Right ventricle myocardium superior (tissue), 1 donor: Measurements from ENCODE around the gene EXOC4. TPM values are rescaled to one million over a fixed set of nuclear protein-coding genes. Genes with fewer than 3 reads are reported as not detected.
"Not testable (repeated sequence)": the region's sequence is repeated elsewhere in the genome, so short reads cannot be mapped to it uniquely, and the experiment has no call there.

Source experiments
- ATAC-seq: fragments of 200-7000 bp; cut with Tn5 transposase; one replicate; pipeline ENCODE4 v1.9.1; 2020; ENCODE audit warnings: mild to moderate bottlenecking; ENCODE audit not compliant: poor library complexity
- DNase-seq: peaks from one replicate; pipeline ENCODE4 v3.0.0-alpha.2; 2020
- intact Hi-C: fragments of 100-400 bp; cut with DNase I; formaldehyde crosslinking; loops from one replicate; pipeline ENCODE4 v1.11.2; 2022
- total RNA-seq: library from RNA; stranded (reverse); fragmentation: NEBNext Ultra II Directional; extraction: Animal tissue kit (Norgen Biotek cat#: 25700); gene quantifications from one replicate; pipeline ENCODE4 v1.2.1, GENCODE V29; 2021
- donor health status: DM: no; HTN: yes; CAD: no; lungs with severe emphysema.

The EXOC4 gene
- total RNA-seq, 1 donor from 2014 or later, result 32.5 TPM

DNA sequence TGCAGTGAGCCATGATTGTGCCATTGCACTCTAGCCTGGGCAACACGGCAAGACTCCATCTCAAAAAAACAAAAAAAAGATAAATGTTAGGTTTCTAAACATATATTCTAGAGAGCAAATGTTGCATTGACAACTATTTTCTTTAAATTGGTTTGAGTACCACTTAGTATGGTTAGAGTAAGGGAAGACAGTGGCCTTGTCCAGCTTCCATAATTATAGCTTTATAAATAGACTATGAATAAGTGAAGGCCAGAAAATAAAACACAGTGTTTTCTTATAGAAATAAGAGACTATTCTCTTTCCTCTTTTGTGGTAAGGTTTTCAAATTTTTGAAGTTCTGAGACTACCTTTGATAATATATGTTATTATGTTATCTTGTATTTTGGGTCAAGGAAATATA, 50.5 kb downstream of the EXOC4 start:
- intact Hi-C loops, result no loop called here
- ATAC-seq, result no peak
- no peak for DNase-seq

DNA sequence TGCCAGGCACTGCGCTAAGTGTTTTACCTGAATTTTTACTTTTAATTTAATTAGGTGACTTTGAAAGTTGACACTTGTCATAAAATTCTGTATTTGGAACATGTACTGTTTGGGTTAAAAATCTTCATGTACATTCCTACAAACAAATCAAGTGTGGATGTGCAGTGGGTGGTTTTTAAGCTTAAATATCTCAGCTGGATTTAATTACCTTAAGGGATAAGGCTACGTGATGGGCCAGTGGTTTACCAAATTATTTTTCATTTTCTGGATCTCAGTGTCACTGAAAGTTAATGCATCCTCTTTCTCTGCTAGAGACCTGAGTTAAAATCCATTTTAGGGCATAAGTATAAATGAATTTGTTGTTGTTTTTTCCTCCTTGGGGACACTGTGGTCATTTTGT, 51.1 kb downstream of the EXOC4 start:
- ATAC-seq, result no peak
- DNase-seq, result no peak
- intact Hi-C loops, result no loop called here

DNA sequence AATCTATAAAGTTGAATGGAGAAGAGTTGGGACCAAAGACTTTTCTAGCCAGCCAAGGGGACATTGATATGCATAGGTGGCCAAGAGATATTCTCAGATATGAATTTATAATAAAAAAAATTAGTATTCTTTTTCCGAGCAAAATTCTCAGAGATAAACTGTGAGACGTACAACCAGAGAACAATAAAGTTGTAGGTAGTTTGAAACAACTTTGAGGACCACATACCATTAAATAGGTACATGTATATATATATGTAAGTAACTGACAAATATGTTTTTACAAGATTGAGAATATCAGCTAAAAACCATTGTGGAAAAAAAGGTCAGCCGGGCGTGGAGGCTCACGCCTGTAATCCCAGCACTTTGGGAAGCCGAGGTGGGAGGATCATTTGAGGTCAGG, 56.5 kb downstream of the EXOC4 start:
- no peak for DNase-seq
- intact Hi-C loops, result no loop called here
- no peak for ATAC-seq

DNA sequence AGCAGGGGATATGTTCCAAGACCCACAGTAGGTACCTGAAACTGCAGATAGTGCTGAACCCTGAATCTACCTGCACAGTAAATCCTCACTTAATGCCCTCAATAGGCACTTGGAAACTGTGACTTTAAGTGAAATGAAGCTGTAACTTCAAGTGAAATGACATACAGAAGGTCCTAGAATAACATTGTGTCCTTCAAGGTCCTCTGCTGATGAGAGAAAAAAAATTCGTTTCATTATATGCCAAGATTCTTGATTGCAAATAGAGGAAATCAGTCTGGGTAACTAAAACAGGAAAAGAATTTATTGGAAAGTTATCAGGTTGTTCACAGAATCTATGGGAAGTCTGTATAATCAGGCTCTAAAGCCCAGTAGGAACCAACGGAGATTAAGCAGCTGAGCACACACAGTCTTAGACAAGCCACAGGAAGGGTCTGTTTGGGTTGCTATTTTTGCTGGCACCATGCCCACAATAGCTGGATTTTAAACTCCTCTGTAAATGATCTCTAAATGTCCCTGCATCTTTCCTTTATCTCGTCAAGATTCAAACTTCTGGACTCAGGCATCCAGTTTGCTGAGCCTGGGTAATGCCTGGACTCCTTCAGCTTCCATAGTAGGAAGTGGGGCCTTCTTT, 57.5 kb downstream of the EXOC4 start:
- ATAC-seq (peak; percentile 25), DNase-seq (no peak)
- intact Hi-C loops, result no loop called here

DNA sequence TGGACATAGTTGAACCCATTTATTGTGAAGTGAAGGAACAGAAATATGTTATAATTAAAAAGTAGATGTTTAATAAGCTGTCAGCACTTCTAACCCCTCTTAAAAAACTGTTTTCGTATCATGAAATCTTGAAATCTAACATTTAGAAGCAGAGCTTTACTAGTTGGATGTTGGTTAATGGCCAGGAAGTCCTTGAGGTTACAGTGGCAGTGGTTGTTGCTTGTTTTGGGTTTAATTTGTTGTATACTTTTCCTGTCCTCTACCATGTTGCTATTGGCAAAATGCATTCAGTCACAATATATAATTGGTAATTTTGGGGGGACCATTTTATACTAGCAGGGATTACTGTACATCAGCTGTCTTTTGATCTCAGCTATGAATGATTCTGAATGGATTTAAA, 60.7 kb downstream of the EXOC4 start:
- ATAC-seq (no peak), DNase-seq (no peak)
- intact Hi-C loops, result no loop called here

DNA sequence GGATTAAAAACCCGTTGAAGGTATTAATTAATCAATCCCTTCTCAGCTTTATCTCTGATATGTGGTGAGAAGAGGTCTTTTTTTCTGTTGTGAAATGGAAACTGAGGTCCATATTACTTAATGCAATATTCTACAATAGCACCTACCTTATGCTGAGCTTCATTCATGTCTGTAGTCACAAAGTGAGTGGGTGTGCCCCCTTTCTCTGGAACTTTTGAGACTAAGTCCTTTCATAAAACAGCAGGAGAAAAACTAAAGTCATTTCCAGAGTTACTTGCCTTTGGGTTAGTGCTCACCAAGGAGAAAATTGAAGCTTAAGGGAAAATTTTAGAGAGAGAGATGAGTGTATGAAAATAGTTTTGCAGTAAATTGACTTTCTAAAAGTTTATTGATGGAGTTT, 61.2 kb downstream of the EXOC4 start:
- intact Hi-C loops, result no loop called here
- ATAC-seq (no peak), DNase-seq (no peak)

DNA sequence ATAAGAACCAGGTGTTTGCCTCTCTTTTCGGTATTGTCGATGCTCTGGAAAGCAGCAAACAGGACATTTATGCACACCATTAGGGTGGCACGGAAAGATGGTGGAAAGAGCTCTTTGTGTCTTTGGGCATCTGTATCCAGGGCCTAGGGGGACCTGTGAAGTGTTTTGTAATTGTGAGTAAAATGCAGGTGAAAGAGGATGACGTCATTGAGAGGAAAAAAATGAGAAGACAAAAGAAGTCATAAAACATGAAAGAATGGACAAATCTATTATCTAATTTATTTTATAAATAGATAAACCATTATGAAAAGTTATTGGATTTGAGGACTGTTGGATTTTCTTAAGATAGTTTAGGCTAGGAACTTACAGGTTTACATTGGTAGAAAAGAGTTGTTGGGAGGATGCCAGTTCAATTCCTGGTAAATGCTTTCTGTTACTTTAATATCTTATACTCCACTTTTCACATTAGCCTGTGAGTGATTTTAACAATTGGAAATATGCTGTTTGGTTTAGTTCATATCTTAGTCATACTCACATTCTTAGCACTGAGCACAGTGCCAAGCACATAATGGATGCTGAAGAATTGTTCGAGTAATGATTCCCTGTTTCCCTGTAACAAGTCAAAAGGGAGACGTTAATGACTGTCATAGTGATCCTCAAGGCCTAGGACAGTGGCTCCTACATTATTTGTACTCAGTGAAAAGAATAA, 62.6 kb downstream of the EXOC4 start:
- intact Hi-C loops, result no loop called here
- ATAC-seq, result no peak
- DNase-seq, result no peak

DNA sequence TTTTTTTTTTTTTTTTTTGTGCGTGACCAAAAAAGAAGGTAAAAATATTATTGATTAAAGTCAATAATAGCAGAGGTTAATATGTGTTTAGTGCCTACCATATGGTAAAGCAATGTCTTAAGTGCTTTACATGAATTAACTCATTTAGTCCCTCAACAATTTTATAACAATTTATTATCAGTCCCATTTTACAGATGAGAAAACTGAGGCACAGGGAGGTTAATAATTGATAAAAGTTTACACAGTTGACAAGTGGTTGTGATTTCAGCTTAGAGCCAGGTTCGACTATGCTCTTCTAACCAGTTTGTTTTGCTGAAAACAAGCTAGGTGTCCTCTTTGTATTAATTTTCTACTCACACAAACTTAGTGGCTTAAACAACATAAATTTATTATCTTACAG, 67.0 kb downstream of the EXOC4 start:
- DNase-seq (no peak), ATAC-seq (no peak)
- intact Hi-C loops, result no loop called here

DNA sequence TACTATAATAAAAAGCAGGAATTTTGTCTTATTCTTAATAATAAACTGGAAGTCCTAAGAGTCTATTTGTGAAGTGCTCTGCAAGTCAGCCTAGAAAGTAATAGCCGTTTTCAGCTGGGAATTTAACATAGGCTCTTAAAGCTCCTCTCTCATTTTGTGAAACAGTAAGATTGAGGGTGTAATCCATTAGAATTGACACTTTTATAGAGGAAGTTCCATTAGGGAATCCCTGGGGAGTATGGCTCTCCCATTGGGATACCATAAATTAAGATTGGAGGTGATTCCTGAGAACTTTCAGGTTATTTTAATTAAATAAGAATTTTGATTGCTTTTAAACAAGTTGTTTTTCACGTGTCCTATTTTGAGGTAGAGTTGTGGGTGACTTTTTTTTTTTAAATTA, 68.0 kb downstream of the EXOC4 start:
- no peak for ATAC-seq
- intact Hi-C loops, result no loop called here
- no peak for DNase-seq

DNA sequence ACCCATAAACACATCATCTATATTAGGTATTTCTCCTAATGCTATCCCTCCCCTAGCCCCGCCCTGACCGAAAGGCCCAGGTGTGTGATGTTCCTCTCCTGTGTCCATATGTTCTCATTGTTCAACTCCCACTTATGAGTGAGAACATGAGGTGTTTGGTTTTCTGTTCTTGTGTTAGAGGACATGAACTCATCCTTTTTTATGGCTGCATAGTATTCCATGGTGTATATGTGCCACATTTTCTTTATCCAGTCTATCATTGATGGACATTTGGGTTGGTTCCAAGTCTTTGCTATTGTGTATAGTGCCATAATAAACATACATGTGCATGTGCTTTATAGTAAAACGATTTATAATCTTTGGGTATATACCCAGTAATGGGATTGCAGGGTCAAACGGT, 68.5 kb downstream of the EXOC4 start:
- DNase-seq, intact Hi-C loops, ATAC-seq: not testable (repeated sequence)

DNA sequence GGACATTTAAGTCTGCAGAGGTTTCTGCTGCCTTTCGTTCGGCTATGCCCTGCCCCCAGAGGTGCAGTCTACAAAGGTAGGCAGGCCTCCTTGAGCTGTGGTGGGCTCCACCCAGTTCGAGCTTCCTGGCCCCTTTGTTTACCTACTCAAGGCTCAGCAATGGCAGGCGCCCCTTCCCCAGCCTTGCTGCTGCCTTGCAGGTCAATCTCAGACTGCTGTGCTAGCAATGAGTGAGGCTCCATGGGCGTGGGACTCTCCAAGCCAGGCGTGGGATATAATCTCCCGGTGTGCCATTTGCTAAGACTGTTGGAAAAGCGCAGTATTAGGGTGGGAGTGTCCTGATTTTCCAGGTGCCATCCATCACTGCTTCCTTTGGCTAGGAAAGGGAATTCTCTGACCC, 73.9 kb downstream of the EXOC4 start:
- intact Hi-C loops, result not testable (repeated sequence)

DNA sequence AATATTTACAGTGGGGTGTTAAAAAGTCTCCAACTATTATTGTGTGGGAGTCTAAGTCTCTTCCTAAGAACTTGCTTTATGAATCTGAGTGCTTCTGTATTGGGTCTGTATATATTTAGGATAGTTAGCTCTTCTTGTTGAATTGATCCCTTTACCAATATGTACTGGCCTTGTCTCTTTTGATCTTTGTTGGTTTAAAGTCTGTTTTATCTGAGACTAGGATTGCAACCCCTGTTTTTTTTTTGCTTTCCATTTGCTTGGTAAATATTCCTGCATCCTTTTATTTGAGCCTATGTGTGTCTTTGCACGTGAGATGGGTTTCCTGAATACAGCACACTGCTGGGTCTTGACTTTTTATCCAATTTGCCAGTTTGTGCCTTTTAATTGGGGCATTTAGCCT, 75.1 kb downstream of the EXOC4 start:
- intact Hi-C loops, DNase-seq, ATAC-seq: not testable (repeated sequence)

More for the DNA sequence above, 73.9 kb downstream of the EXOC4 start:
- not testable (repeated sequence) for ATAC-seq, DNase-seq

DNA sequence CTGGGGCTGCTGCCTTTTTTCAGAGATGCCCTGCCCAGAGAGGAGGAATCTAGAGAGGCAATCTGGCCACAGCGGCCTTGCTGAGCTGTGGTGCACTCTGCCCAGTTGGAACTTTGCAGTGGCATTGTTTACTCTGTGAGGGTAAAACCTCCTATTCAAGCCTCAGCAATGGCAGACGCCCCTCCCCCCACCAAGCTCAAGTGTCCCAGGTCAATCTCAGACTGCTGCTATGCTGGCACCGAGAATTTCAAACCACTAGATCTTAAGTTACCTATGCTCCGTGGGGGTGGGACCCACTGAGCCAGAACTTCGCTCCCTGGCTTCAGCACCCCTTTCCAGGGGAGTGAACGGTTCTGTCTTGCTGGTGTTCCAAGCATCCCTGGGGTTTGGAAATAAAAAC, 77.2 kb downstream of the EXOC4 start:
- ATAC-seq (no peak), DNase-seq (no peak)
- intact Hi-C loops, result no loop called here

DNA sequence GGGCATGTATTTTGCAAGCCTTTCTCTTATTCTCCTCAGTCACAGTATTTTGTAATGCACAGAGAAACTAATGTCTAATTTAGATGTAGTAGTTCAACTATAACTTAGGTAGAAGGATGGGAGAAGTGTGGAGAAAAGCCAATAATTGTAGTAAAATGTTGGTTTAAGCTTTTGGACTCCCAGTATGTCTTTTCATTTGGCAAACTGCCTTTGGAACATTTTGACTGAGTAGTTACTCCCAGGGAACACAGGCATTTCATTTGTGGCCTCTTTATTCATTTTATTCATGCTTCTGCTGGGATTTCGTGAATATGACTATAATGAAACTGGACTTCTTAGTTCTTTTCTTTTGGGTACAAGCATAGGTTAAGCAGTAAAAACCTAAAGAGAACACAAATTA, 79.0 kb downstream of the EXOC4 start:
- DNase-seq, result no peak
- intact Hi-C loops, result no loop called here

DNA sequence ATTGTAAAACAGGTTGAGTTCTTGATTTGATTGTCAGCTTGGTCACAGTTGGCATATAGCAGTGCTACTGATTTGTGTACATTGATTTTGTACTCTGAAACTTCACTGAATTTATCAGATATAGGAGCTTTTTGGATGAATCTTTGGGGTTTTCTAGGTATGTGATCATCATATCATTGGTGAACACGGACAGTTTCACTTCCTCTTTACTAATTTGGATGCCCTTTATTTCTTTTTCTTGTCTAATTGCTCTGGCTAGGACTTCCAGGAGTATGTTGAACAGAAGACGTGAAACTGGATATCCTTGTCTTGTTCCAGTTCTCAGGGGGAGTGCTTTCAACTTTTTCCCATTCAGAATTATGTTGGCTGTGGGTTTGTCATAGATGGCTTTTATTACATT, 86.9 kb downstream of the EXOC4 start:
- ATAC-seq (no peak), DNase-seq (no peak)
- intact Hi-C loops, result no loop called here

More for the DNA sequence above, 79.0 kb downstream of the EXOC4 start:
- no peak for ATAC-seq

DNA sequence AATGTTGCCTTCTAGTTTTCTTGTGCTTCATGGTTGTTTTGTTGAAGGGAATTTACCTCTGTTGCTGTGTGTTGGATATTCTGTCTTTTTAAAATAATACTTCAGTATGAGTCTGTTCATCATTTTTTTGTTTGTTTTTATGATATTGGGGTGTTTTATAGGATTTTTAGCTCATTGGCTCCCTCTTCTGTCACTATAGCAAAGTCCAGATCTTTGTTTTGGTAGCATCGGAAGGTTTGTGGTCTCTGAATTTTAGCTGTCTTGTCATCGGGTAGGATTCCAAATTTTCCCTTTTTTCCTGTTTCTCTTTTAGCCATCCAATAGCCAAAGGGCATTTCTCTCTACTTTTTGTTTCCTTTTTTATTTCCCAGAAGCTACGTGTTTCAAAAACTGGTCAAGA, 91.4 kb downstream of the EXOC4 start:
- ATAC-seq, result no peak
- intact Hi-C loops, result no loop called here
- DNase-seq, result no peak

DNA sequence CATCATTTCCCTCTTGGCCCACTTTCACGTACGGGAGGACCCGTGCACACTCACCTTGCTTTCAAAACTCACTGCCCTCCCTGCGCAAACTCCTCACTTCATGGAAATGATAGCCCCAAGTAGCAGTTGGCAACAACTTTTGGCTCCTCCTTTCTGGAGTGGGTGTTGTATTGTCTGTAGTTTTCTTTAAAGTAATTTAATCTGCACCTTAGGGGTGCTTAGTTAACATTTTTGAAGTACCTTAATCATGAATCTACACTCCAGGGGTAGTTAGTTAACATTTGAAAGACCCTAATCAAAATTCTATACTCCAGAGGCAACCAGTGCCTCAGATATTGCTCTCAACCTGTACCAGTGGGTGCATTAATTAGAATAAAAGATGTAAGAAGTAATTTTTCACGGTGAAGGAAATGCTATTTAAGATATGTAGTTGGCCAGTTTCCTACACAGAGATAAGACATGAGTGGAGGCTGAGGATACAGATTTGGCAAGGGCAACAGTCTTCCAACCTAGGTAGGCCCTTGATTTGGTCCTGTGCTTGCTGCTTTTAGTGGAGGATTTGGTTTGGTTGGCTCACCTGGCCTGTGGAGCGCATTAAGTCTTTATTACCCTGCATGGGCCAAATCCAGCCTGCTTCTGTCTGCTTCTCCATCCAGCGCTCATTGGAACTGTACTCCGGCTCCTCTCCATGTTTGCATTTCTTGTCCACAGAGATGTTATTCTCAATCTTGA, 93.0 kb downstream of the EXOC4 start:
- no peak for ATAC-seq
- DNase-seq, result no peak
- intact Hi-C loops, result no loop called here

DNA sequence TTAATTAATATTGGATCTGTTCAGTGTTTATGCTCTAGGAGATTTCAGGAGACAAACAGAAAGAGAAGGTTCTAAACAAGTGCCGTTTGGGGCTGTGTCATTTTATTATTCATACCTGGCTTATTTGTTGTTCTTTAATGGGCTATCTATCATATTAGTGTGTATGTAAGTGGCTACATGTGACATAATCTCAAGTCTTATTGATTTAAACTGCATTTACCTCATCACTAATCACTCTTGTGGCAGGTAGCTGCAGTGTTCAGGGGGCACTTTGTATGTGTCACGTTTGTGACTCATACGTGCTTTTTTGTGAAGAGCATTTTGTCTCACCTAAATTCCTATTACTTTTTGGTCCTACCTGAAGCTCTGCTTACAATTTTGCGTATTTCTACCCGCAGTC, 95.4 kb downstream of the EXOC4 start:
- DNase-seq, result no peak
- intact Hi-C loops, result no loop called here
- no peak for ATAC-seq

DNA sequence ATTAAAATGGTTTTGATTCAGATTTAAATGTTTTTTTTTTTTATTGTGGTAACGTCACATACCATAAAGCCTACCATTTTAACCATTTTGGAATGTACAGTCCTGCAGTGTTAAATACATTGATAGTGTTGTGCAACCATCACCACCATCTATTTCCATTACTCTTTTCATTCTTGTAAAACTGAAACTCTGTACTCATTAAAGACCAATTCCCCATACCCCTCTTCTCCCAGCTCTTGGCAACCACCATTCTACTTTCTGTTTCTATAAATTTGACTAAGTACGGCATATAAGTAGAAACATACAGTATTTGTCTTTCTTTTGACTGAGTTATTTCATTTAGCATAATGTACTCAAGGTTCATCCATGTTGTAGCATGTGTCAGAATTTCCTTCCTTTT, 96.2 kb downstream of the EXOC4 start:
- ATAC-seq, result no peak
- intact Hi-C loops, result no loop called here
- DNase-seq, result no peak

DNA sequence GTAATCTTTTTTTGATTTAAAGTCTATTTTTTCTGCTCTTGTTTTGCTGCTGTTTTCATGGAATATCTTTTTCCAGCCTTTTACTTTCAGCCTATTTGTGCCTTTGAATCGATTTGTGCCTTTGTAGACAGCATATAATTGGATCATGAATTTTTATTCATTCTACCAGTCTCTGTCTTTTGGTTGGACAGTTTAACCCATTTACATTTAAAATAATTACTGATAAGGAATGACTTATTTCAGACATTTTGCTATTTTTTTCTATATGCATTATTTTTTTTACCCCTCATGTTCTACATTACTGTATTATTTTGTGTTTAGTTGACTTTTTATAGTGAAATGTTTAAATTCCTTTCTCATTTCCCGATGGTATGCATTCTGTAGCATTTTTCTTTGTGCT, 99.6 kb downstream of the EXOC4 start:
- intact Hi-C loops, result no loop called here
- DNase-seq, result no peak
- no peak for ATAC-seq
